ENCODE measurements around the gene STAC. TPM values are rescaled to one million over a fixed set of nuclear protein-coding genes. Genes with fewer than 3 reads are reported as not detected.

STAC gene
- total RNA-seq, 2 donors from 2014 or later = 0.42 to 1.1 TPM

DNA sequence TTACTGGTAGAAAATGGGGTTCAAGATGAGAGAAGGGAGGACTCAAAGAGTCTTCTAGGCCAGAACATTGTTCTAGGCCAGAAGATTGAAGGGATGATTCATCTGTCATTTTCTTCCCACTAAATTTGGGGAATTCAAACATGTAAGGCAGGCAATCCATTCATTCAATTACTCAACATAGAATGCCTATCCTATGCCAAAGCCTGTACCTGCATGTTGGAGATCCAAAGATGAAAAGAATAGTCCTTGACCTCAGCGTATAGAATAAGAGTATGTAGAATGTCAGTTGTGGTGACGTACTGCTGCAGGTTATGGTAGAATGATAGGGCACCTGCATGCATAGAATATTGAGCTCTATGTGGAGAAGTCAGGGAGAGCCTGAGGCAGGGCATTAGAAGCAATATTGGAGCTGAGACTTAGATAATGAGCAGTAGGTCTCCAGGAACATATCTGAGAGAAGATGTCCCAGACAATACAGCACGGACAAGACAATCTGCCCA is 49.7 kb downstream of the STAC start:
- no peaks in the 10 kb centered on the region for H3K4me1 ChIP-seq
- TF ChIP-seq, protein P1, sequence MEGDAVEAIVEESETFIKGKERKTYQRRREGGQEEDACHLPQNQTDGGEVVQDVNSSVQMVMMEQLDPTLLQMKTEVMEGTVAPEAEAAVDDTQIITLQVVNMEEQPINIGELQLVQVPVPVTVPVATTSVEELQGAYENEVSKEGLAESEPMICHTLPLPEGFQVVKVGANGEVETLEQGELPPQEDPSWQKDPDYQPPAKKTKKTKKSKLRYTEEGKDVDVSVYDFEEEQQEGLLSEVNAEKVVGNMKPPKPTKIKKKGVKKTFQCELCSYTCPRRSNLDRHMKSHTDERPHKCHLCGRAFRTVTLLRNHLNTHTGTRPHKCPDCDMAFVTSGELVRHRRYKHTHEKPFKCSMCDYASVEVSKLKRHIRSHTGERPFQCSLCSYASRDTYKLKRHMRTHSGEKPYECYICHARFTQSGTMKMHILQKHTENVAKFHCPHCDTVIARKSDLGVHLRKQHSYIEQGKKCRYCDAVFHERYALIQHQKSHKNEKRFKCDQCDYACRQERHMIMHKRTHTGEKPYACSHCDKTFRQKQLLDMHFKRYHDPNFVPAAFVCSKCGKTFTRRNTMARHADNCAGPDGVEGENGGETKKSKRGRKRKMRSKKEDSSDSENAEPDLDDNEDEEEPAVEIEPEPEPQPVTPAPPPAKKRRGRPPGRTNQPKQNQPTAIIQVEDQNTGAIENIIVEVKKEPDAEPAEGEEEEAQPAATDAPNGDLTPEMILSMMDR (IDR thresholded peaks at IDR 0.05) = no peak
- intact Hi-C loops (cut with DNase I) = no loop called here
- H3K27me3 ChIP-seq = no peaks in the 10 kb centered on the region
- no peak overlapping the region for H3K27ac ChIP-seq
- no peak for DNase-seq
- no peak overlapping the region for H3K9ac ChIP-seq (ENCODE audit: low read depth in 2 of 2, low read length in 2 of 2)
- H3K9me3 ChIP-seq = no peaks in the 10 kb centered on the region
- H3K36me3 ChIP-seq = no peaks in the 10 kb centered on the region
- no peak overlapping the region for H3K4me3 ChIP-seq

DNA sequence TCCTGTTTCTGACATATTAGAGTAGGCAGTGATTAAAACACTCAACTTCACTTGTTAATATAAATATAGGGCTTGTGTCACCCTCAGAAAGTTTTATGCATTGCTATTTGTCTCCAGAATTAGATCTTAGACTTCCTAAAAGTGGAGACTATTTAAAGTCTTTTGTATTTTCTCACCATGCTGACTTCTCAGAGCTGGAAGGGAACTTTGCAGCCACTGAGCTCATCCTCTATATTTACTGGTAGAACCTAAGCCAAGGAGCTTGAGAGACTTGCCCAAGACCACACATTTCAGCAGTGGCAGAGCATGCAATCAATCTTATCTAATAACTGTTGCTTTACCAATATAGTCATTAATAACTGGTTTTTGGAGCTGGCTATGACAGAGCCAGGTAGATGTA is 53.2 kb downstream of the STAC start:
- Histone ChIP-seq H3K9me3 (no peaks in the 10 kb centered on the region), H3K36me3 (no peaks in the 10 kb centered on the region), H3K4me1 (no peaks in the 10 kb centered on the region), H3K27me3 (no peaks in the 10 kb centered on the region), H3K9ac (ENCODE audit: low read depth in 2 of 2, low read length in 2 of 2) (no peak overlapping the region), H3K27ac (no peak overlapping the region), H3K4me3 (no peak overlapping the region)
- intact Hi-C loops (cut with DNase I) = no loop called here
- no peak for DNase-seq
- TF ChIP-seq, protein P1 (IDR thresholded peaks at IDR 0.05) = no peak

DNA sequence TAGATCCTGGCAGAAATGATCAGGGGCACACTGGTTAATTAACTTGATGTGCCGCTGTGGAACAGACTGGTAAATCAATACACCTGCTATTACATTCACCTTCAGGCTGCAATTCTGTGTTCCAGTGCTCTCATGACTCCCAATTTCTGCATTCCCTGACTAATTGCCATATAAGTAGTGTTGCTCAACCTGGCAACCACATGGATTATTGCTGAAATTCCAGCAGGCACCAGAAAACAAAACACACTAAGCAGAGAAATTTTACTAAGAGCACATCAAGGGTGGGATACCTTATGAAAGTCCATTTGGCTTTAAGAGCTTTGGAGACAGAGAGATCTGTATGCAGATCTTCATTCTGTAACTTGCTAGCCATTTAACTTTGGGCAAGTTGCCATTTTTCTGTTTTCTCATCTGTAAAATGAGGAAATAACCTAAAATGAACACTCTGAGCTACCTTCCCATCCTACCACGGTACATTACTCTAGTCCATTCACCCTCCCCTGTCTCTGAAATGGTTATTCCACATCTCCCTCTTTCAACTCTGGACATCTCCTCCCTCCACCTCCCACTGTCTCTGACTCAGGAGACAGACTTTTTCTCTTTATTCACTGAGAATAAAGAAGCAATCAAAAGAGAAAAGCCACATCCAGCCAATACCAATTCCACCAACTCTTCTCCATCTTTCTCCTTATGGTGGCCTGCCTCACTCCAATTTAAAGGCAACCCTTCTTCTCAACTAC is 54.6 kb downstream of the STAC start:
- Histone ChIP-seq H3K9me3 (no peaks in the 10 kb centered on the region), H3K27me3 (no peaks in the 10 kb centered on the region), H3K9ac (ENCODE audit: low read depth in 2 of 2, low read length in 2 of 2) (no peak overlapping the region), H3K36me3 (no peaks in the 10 kb centered on the region), H3K4me1 (no peaks in the 10 kb centered on the region), H3K4me3 (no peak overlapping the region), H3K27ac (no peak overlapping the region)
- TF ChIP-seq, protein P1 (IDR thresholded peaks at IDR 0.05) = no peak
- DNase-seq = no peak
- intact Hi-C loops (cut with DNase I) = no loop called here

DNA sequence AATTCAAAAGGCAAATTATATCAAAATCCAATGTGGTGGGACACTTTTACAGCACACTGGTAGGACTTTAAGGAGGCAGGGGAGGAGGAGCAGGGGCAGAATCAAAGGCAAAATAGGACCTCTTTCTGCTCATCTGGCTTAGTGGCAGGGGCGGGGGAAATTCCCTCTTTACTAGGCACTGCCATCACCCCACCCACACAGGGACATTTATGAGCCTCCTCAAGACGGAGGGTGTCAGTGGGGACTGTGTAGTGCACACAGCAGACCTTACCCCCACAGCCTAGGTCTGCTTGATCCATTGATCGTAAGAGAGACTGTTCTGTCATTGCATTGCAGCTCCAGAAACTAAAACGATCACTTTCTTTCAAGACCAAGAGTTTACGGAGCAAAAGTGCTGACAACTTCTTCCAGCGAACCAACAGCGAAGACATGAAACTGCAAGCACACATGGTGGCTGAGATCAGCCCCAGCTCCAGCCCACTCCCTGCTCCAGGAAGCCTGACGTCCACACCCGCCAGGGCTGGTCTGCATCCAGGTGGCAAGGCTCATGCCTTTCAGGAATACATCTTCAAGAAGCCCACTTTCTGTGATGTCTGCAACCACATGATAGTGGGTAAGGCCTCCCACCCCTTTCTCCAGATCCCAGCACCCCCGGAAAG is 62.9 kb downstream of the STAC start:
- intact Hi-C loops (cut with DNase I) = no loop called here
- DNase-seq = no peak
- H3K4me3 ChIP-seq = no peak overlapping the region
- no peak overlapping the region for H3K9ac ChIP-seq (ENCODE audit: low read depth in 2 of 2, low read length in 2 of 2)
- no peaks in the 10 kb centered on the region for H3K27me3 ChIP-seq
- TF ChIP-seq, protein P1 (IDR thresholded peaks at IDR 0.05) = no peak
- no peaks in the 10 kb centered on the region for H3K36me3 ChIP-seq
- no peaks in the 10 kb centered on the region for H3K9me3 ChIP-seq
- no peaks in the 10 kb centered on the region for H3K4me1 ChIP-seq
- H3K27ac ChIP-seq = no peak overlapping the region

DNA sequence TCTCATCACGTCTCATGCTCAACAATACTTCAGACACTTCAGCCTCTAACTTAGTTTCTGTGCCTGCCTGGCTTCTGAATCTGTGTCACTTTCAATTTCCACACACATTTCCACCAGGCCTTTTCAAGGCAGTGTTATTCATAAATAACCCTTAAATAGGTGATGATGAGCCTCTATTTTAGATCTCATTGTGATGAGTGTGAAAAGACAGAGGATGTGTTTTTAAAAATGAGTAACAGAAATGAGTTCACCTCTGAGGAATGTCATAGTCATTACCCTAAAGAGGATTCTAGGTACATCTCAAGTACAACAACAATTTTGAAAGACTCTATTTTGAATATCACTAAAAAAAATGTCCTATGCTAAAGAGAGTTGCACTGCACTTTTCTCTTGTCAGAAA is 64.6 kb downstream of the STAC start:
- intact Hi-C loops (cut with DNase I) = no loop called here

More for the DNA sequence above, 64.6 kb downstream of the STAC start:
- no peaks in the 10 kb centered on the region for H3K36me3 ChIP-seq
- H3K9ac ChIP-seq (ENCODE audit: low read depth in 2 of 2, low read length in 2 of 2) = no peak overlapping the region
- H3K4me3 ChIP-seq = no peak overlapping the region
- no peak overlapping the region for H3K27ac ChIP-seq
- H3K9me3 ChIP-seq = no peaks in the 10 kb centered on the region
- TF ChIP-seq, protein P1 (IDR thresholded peaks at IDR 0.05) = no peak
- DNase-seq = no peak
- no peaks in the 10 kb centered on the region for H3K27me3 ChIP-seq
- H3K4me1 ChIP-seq = no peaks in the 10 kb centered on the region

Measured in colonic mucosa (tissue), 4 donors.